CD4-positive, alpha-beta T cell treated with Interleukin-4 for 1 hour (primary cell): ENCODE data around the gene ZNF574.
A peak's percentile ranks its signal among the peaks of the same experiment; 100 is the strongest.

Experiments used
- DNase-seq, 2 donors: peaks; one replicate each; pipeline ENCODE4 v3.0.0-alpha.2; 2020 to 2022

The ZNF574 gene

DNA sequence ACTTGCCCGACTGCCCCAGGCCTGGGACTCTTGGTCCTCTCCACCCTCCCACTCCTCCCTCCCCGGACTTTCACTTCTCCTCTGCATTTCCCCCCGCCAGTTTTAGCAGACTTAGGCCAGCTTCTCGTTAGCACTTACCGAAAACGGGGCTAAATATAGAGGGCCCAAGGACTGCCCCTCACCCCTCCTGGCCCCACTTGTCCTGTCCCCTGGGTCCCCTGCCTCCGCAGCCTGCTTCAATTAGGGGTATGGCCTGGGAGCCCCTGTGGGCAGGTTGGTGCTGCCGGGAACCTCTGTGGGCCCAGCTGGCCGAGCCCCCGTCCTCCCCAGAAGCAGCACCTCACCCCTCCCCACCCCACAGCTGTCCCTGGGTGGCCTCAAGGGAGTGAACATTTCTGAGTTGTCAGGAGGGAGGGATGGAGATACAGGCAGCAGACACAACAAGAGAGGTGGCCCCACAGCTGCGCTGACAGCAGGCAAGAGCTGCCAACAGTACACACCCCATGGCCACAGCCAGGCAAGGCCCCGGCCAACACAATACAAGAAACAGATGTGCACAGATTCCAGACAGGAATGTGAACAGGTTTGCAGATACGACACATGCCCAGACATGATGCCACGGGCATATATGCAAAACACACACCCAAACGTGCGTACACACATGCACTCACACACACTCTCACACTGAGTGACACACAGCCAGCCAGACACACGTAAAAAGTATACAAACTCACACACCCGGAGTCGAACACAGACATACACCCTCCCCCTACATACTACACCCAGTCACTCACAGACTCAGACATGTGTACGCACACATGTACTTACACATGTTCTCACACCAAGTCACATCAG, 53.7 kb downstream of the ZNF574 start:
- DNase-seq: peak in 1 of 2 donors; percentile 77

DNA sequence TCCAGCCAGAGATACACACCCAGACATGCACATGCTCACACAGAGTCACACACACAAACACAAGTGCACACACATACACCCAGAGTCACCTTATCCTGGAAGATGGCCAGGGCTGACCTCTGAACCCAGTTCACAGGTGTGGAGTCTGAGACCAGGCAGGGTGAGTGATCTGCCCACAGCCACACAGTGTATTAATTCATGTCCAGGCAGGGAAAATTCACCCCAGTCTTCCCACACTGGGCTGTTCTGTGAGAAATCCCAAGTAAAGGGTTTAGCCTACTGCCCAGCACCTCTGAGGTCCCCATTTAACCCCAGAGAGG, 54.2 kb downstream of the ZNF574 start:
- no peak for DNase-seq
